ENCODE data around the gene DNAH14. TPM values are rescaled to one million over a fixed set of nuclear protein-coding genes. Genes with fewer than 3 reads are reported as not detected.
"Not testable (repeated sequence)": the region's sequence is repeated elsewhere in the genome, so short reads cannot be mapped to it uniquely, and the experiment has no call there.

Gene DNAH14
- total RNA-seq, 1 donor from 2014 or later = 3.0 TPM

- Histone ChIP-seq H3K9me3 (replicated peaks) (peaks cover 15% of the 10 kb centered on the region), H3K4me1 (no peaks in the 10 kb centered on the region), H3K27me3 (ENCODE audit: low read depth) (no peaks in the 10 kb centered on the region), H3K4me3 (no peak overlapping the region), H3K36me3 (no peaks in the 10 kb centered on the region), H3K27ac (replicated peaks) (no peak overlapping the region)
- TF ChIP-seq, protein P1, sequence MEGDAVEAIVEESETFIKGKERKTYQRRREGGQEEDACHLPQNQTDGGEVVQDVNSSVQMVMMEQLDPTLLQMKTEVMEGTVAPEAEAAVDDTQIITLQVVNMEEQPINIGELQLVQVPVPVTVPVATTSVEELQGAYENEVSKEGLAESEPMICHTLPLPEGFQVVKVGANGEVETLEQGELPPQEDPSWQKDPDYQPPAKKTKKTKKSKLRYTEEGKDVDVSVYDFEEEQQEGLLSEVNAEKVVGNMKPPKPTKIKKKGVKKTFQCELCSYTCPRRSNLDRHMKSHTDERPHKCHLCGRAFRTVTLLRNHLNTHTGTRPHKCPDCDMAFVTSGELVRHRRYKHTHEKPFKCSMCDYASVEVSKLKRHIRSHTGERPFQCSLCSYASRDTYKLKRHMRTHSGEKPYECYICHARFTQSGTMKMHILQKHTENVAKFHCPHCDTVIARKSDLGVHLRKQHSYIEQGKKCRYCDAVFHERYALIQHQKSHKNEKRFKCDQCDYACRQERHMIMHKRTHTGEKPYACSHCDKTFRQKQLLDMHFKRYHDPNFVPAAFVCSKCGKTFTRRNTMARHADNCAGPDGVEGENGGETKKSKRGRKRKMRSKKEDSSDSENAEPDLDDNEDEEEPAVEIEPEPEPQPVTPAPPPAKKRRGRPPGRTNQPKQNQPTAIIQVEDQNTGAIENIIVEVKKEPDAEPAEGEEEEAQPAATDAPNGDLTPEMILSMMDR (IDR thresholded peaks at IDR 0.05; ENCODE audit: borderline replicate concordance) = no peak
- no peak for DNase-seq
- intact Hi-C loops (cut with micrococcal nuclease) = no loop called here
These were observed 91.6 kb downstream of the DNAH14 start for GRCh38 chr1:225021037-225021436.

GRCh38 chr1:225026701-225027100 is 97.2 kb downstream of the DNAH14 start:
- no peaks in the 10 kb centered on the region for H3K4me1 ChIP-seq
- intact Hi-C loops (cut with micrococcal nuclease) = no loop called here
- DNase-seq = no peak
- no peak overlapping the region for H3K4me3 ChIP-seq
- H3K27me3 ChIP-seq (ENCODE audit: low read depth) = no peaks in the 10 kb centered on the region
- H3K36me3 ChIP-seq = no peaks in the 10 kb centered on the region
- TF ChIP-seq, protein P1 (IDR thresholded peaks at IDR 0.05; ENCODE audit: borderline replicate concordance) = no peak
- H3K27ac ChIP-seq (replicated peaks) = no peak overlapping the region
- H3K9me3 ChIP-seq (replicated peaks) = peaks cover 18% of the 10 kb centered on the region

DNA sequence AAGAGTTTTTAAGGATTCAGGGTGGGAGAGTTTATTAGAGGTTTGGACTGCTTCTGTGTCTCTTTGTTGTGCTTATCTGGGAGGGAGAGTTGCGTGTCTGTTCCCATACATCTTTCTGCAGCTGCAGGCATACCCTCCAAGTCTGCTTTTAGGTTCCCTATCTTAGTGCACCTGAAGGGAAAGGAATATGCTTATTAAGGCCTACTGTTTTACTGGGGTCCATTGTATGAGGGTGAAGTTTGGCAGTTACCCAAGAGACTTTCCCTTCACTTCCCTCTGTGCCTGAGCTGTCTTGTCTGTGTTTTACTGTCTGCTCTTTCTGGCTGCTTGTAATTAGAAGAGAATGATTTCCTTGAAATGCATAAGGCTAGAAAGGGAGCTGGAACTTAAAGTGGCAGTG is 107.0 kb downstream of the DNAH14 start:
- H3K9me3 ChIP-seq (replicated peaks); H3K36me3 ChIP-seq; H3K4me1 ChIP-seq; DNase-seq; intact Hi-C loops (cut with micrococcal nuclease); H3K4me3 ChIP-seq; H3K27me3 ChIP-seq (ENCODE audit: low read depth); H3K27ac ChIP-seq (replicated peaks): not testable (repeated sequence)

GRCh38 chr1:225042263-225042662 is 112.8 kb downstream of the DNAH14 start:
- H3K4me3 ChIP-seq = no peak overlapping the region
- TF ChIP-seq, protein P1 (IDR thresholded peaks at IDR 0.05; ENCODE audit: borderline replicate concordance) = no peak
- no peaks in the 10 kb centered on the region for H3K4me1 ChIP-seq
- no peak overlapping the region for H3K27ac ChIP-seq (replicated peaks)
- H3K9me3 ChIP-seq (replicated peaks) = peaks cover 5% of the 10 kb centered on the region
- no peaks in the 10 kb centered on the region for H3K36me3 ChIP-seq
- DNase-seq = no peak
- H3K27me3 ChIP-seq (ENCODE audit: low read depth) = no peaks in the 10 kb centered on the region
- intact Hi-C loops (cut with micrococcal nuclease) = no loop called here

GRCh38 chr1:225044258-225044657 is 114.8 kb downstream of the DNAH14 start:
- TF ChIP-seq, protein P1 (IDR thresholded peaks at IDR 0.05; ENCODE audit: borderline replicate concordance) = no peak
- no peaks in the 10 kb centered on the region for H3K4me1 ChIP-seq
- intact Hi-C loops (cut with micrococcal nuclease) = no loop called here
- H3K27ac ChIP-seq (replicated peaks) = no peak overlapping the region
- no peaks in the 10 kb centered on the region for H3K36me3 ChIP-seq
- no peak overlapping the region for H3K4me3 ChIP-seq
- H3K27me3 ChIP-seq (ENCODE audit: low read depth) = no peaks in the 10 kb centered on the region
- no peak for DNase-seq
- H3K9me3 ChIP-seq (replicated peaks) = no peaks in the 10 kb centered on the region

- H3K9me3 ChIP-seq (replicated peaks) = no peaks in the 10 kb centered on the region
- DNase-seq = no peak
- H3K4me1 ChIP-seq = no peaks in the 10 kb centered on the region
- no peaks in the 10 kb centered on the region for H3K36me3 ChIP-seq
- H3K27ac ChIP-seq (replicated peaks) = no peak overlapping the region
- H3K27me3 ChIP-seq (ENCODE audit: low read depth) = no peaks in the 10 kb centered on the region
- TF ChIP-seq, protein P1 (IDR thresholded peaks at IDR 0.05; ENCODE audit: borderline replicate concordance) = no peak
- intact Hi-C loops (cut with micrococcal nuclease) = no loop called here
- H3K4me3 ChIP-seq = no peak overlapping the region
These were observed 120.1 kb downstream of the DNAH14 start for GRCh38 chr1:225049594-225049993.
